Measurements from ENCODE around the gene RELN. TPM values are rescaled to one million over a fixed set of nuclear protein-coding genes. Genes with fewer than 3 reads are reported as not detected.

The RELN gene
- total and polyA plus RNA-seq, 4 experiments from 2014 or later = not detected

DNA sequence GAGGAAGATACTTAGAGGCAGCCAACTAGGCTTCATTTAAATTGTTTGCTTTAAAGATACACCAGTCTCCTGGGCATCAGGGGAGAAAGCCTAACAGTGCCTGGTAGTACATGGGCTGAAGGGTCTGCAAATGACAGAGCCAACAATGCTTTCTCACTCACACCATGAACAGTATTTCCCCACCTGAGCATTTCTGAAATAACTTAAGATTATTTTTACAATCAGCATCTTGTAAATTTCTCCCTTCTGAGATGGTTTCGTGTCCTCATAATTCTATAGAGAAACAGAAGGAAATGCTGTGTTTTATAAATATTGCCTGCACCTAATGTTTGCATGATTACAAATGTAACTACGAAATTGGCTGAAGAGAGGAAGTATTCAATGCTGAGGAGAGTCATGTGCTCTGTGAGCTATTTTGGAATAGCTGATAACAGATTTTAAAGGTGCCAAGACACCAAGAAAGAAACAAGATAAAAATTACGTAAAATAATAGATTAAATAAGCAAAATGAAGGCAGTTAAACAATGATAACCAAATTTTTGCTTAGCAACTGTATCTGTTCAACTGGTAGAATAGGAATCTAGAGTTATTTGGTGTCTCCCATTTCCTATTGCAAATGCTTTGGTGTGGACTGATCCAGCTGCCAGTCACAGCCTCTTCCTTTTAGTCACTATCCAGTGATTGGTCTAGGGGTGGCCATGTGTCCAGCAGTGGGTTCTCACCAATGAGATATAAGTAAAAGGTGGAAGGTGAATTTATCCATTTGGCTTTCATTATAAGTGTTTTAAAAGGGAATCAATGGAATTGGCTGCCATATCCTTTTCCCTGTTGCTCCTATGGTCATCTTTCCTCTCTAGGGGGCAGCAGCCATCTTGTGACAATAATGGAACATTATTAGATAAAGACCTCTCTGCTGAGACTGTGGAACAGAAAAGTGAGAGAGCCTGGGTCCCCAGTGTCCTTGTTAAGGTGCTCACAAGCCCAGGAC is 375.5 kb downstream of the RELN start:
- intact Hi-C loops (cut with micrococcal nuclease) = no loop called here
- no peaks in the 10 kb centered on the region for H3K9me3 ChIP-seq (ENCODE audit: control insufficient read depth in 1 of 2, low read length in 2 of 2)
- Mint-ChIP-seq H3K9me3 (no peaks in the 10 kb centered on the region), H3K4me1 (no peaks in the 10 kb centered on the region), H3K27me3 (peaks cover 2 to 4% of the 10 kb centered on the region in 2 donors), H3K27ac (no peak overlapping the region), H3K36me3 (no peaks in the 10 kb centered on the region), H3K4me3 (no peak overlapping the region)
- H3K36me3 ChIP-seq (ENCODE audit: insufficient read depth, low read length) = no peaks in the 10 kb centered on the region
- ChIA-PET POLR2A (ENCODE audit: partially characterized antibody) (no interaction called here), CTCF (ENCODE audit: partially characterized antibody) (interaction anchor here (1.3 kb wide), 1 partner anchor 9 kb away, joined by 3 read pairs; no protein-coding TSS in a partner anchor)
- DNase-seq = no peak
- no peak overlapping the region for H3K27ac ChIP-seq (ENCODE audit: low read depth, low read length)
- H3K4me3 ChIP-seq (ENCODE audit: low read length in 2 of 2) = no peak overlapping the region
- H3K4me1 ChIP-seq (ENCODE audit: insufficient read depth, low read length) = no peaks in the 10 kb centered on the region
- H3K27me3 ChIP-seq (ENCODE audit: insufficient read depth, low read length) = no peaks in the 10 kb centered on the region

DNA sequence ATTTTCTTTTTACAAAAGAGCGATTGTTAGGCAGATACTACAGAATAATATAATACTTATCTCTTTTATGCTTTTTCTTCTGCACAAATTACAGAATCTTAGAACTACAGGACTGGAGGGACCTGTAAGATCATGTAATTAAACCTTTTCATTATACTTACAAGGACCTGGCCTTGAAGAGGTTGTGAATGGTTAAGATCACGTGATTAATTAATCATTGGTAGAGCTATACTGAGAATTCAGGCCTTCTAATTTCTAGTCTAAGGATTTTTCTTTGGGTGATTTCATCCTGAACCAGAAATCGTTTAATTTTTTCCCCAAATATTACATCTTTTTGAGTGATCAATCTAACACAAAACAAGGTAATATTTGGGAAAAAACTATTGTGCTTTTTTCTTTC is 379.7 kb downstream of the RELN start:
- no peak for DNase-seq
- ChIA-PET POLR2A (ENCODE audit: partially characterized antibody) (no interaction called here), CTCF (ENCODE audit: partially characterized antibody) (no interaction called here)
- peaks cover 3 to 6% of the 10 kb centered on the region in 2 donors for H3K27me3 Mint-ChIP-seq
- no peaks in the 10 kb centered on the region for H3K4me1 ChIP-seq (ENCODE audit: insufficient read depth, low read length)
- no peak overlapping the region for H3K27ac ChIP-seq (ENCODE audit: low read depth, low read length)
- H3K9me3 ChIP-seq (ENCODE audit: control insufficient read depth in 1 of 2, low read length in 2 of 2) = no peaks in the 10 kb centered on the region
- H3K27ac Mint-ChIP-seq = no peak overlapping the region
- H3K4me3 Mint-ChIP-seq = no peak overlapping the region
- intact Hi-C loops (cut with micrococcal nuclease) = no loop called here
- no peaks in the 10 kb centered on the region for H3K36me3 Mint-ChIP-seq
- no peaks in the 10 kb centered on the region for H3K4me1 Mint-ChIP-seq
- no peaks in the 10 kb centered on the region for H3K27me3 ChIP-seq (ENCODE audit: insufficient read depth, low read length)
- no peaks in the 10 kb centered on the region for H3K9me3 Mint-ChIP-seq
- H3K4me3 ChIP-seq (ENCODE audit: low read length in 2 of 2) = no peak overlapping the region
- no peaks in the 10 kb centered on the region for H3K36me3 ChIP-seq (ENCODE audit: insufficient read depth, low read length)

DNA sequence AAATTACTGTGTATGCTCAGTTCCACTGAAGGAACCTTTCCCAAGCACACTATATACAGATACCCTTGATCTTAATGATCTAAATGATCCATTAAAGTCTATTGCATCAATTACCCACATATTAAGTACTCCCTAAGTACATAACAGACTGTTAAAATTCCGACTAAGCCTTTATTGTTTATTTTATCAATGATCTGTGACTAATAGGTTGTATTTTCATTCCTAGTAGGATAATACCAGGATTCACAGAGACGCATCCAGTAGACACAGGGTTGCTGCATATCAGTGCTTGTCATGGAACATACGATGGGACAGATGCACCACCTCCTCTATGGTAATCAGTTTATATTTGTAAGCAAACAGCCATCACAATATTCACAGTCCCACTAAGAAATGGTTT is 383.8 kb downstream of the RELN start:
- intact Hi-C loops (cut with micrococcal nuclease) = no loop called here
- ChIA-PET CTCF (ENCODE audit: partially characterized antibody) (no interaction called here), POLR2A (ENCODE audit: partially characterized antibody) (no interaction called here)
- no peak overlapping the region for H3K4me3 ChIP-seq (ENCODE audit: low read length in 2 of 2)
- Mint-ChIP-seq H3K4me1 (no peaks in the 10 kb centered on the region), H3K4me3 (no peak overlapping the region), H3K36me3 (no peaks in the 10 kb centered on the region), H3K27me3 (peaks cover 7 to 16% of the 10 kb centered on the region in 2 donors), H3K9me3 (no peaks in the 10 kb centered on the region), H3K27ac (no peak overlapping the region)
- H3K36me3 ChIP-seq (ENCODE audit: insufficient read depth, low read length) = no peaks in the 10 kb centered on the region
- no peak for DNase-seq
- H3K27ac ChIP-seq (ENCODE audit: low read depth, low read length) = no peak overlapping the region
- no peaks in the 10 kb centered on the region for H3K27me3 ChIP-seq (ENCODE audit: insufficient read depth, low read length)
- no peaks in the 10 kb centered on the region for H3K9me3 ChIP-seq (ENCODE audit: control insufficient read depth in 1 of 2, low read length in 2 of 2)
- H3K4me1 ChIP-seq (ENCODE audit: insufficient read depth, low read length) = no peaks in the 10 kb centered on the region

DNA sequence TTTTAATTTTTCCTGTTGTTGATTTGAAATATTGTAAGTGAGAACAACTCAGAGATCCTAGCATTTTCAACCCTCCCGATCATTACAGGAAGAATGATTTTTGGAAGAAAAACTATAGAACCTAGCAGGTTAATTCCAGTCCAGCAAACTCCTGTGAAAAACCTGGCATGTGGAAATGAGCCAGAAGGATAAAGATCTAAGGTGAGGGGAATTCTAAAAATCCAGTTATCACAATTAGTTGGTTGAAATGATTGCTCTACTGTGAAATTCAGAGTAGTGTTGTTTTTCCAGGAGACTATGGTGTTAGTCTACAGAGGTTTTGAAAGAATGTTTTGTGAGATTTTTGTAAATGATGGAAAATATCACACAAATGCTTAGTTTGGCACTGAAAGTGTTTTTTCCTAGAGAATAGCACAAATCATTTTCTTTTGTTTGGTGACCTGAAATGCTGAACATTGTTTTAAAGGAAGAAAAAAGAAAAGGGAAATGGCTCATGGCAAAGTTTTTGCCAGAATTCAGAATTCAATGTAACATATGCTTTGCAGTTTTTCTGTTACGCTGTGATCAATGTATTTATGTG is 391.0 kb downstream of the RELN start:
- Mint-ChIP-seq H3K27ac (no peak overlapping the region), H3K4me1 (no peaks in the 10 kb centered on the region), H3K9me3 (no peaks in the 10 kb centered on the region), H3K36me3 (no peaks in the 10 kb centered on the region), H3K27me3 (peaks cover 12 to 14% of the 10 kb centered on the region in 2 donors), H3K4me3 (no peak overlapping the region)
- Histone ChIP-seq H3K36me3 (ENCODE audit: insufficient read depth, low read length) (no peaks in the 10 kb centered on the region), H3K4me1 (ENCODE audit: insufficient read depth, low read length) (no peaks in the 10 kb centered on the region), H3K27ac (ENCODE audit: low read depth, low read length) (no peak overlapping the region), H3K27me3 (ENCODE audit: insufficient read depth, low read length) (no peaks in the 10 kb centered on the region), H3K9me3 (ENCODE audit: control insufficient read depth in 1 of 2, low read length in 2 of 2) (no peaks in the 10 kb centered on the region), H3K4me3 (ENCODE audit: low read length in 2 of 2) (no peak overlapping the region)
- ChIA-PET CTCF (ENCODE audit: partially characterized antibody) (no interaction called here), POLR2A (ENCODE audit: partially characterized antibody) (no interaction called here)
- DNase-seq = no peak
- intact Hi-C loops (cut with micrococcal nuclease) = no loop called here

DNA sequence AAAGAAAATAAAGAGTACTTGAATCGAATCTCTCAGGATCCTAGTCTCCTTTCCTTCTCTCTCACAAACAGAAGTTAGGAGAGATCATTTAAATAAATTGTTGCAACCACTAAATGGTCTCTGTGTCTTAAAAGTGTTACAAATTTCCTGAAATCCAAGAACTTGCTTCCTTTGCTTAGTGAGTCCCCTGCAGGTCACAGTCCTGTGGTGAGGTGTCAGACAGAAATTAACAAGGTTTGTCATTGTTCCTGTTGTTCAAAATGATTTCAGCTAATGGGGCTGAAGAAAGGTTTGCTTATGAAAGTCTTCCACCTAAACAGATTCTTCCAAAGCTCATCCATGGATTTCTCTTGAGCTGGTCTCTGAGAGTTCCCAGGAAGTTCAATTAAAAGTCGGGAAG is 391.9 kb downstream of the RELN start:
- H3K36me3 ChIP-seq (ENCODE audit: insufficient read depth, low read length) = no peaks in the 10 kb centered on the region
- Mint-ChIP-seq H3K4me3 (no peak overlapping the region), H3K27ac (no peak overlapping the region), H3K9me3 (no peaks in the 10 kb centered on the region), H3K4me1 (no peaks in the 10 kb centered on the region), H3K27me3 (peaks cover 12% of the 10 kb centered on the region in 2 donors), H3K36me3 (no peaks in the 10 kb centered on the region)
- intact Hi-C loops (cut with micrococcal nuclease) = no loop called here
- H3K27ac ChIP-seq (ENCODE audit: low read depth, low read length) = no peak overlapping the region
- H3K4me1 ChIP-seq (ENCODE audit: insufficient read depth, low read length) = no peaks in the 10 kb centered on the region
- DNase-seq = no peak
- POLR2A ChIA-PET (ENCODE audit: partially characterized antibody) = no interaction called here
- no peaks in the 10 kb centered on the region for H3K9me3 ChIP-seq (ENCODE audit: control insufficient read depth in 1 of 2, low read length in 2 of 2)
- CTCF ChIA-PET (ENCODE audit: partially characterized antibody) = no interaction called here
- H3K27me3 ChIP-seq (ENCODE audit: insufficient read depth, low read length) = no peaks in the 10 kb centered on the region
- H3K4me3 ChIP-seq (ENCODE audit: low read length in 2 of 2) = no peak overlapping the region

DNA sequence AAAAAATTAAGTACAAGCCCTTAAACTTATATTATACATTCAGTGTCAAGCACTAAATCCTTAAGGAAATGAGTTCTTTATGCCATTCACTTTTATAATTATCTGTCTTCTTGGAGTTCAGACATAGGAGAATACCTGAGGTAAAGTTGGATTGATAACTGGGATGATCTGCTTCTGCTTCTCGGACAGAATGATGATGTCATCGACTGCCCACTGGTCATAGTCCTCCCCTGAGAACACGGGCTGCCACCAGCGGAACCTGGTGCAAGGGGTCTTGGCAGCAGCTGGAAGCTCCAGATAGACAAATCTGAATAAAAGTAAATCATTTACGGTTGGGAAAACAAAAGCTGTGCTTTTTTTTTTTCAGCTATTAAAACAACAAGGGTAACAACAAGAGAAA is 395.3 kb downstream of the RELN start:
- no peaks in the 10 kb centered on the region for H3K4me1 ChIP-seq (ENCODE audit: insufficient read depth, low read length)
- Mint-ChIP-seq H3K36me3 (no peaks in the 10 kb centered on the region), H3K9me3 (no peaks in the 10 kb centered on the region), H3K4me3 (no peak overlapping the region), H3K27ac (no peak overlapping the region), H3K4me1 (no peaks in the 10 kb centered on the region), H3K27me3 (peaks cover 1 to 7% of the 10 kb centered on the region in 2 donors)
- POLR2A ChIA-PET (ENCODE audit: partially characterized antibody) = no interaction called here
- H3K4me3 ChIP-seq (ENCODE audit: low read length in 2 of 2) = no peak overlapping the region
- no peak for DNase-seq
- intact Hi-C loops (cut with micrococcal nuclease) = no loop called here
- no peaks in the 10 kb centered on the region for H3K27me3 ChIP-seq (ENCODE audit: insufficient read depth, low read length)
- H3K36me3 ChIP-seq (ENCODE audit: insufficient read depth, low read length) = no peaks in the 10 kb centered on the region
- H3K27ac ChIP-seq (ENCODE audit: low read depth, low read length) = no peak overlapping the region
- CTCF ChIA-PET (ENCODE audit: partially characterized antibody) = no interaction called here
- H3K9me3 ChIP-seq (ENCODE audit: control insufficient read depth in 1 of 2, low read length in 2 of 2) = no peaks in the 10 kb centered on the region

DNA sequence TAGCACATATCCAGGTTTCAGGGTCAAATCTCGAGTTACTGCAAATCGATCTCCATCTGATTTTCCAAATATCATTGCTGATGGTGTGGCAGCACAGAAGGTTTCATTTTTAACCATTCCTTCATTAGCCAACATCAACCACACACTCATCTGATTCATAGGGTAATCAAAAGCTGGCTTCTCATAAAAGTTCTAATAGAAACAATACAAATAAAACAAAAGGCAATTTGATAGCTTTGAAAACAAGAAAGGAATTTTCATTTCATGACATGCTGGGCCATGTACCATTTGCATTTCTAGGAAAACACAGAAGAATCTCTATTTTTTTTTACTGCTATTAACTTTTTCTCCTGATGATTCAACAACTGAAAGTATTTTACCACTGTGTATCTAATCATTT is 395.8 kb downstream of the RELN start:
- ChIA-PET CTCF (ENCODE audit: partially characterized antibody) (no interaction called here), POLR2A (ENCODE audit: partially characterized antibody) (no interaction called here)
- peaks cover 1 to 7% of the 10 kb centered on the region in 2 donors for H3K27me3 Mint-ChIP-seq
- H3K27ac ChIP-seq (ENCODE audit: low read depth, low read length) = no peak overlapping the region
- H3K4me1 ChIP-seq (ENCODE audit: insufficient read depth, low read length) = no peaks in the 10 kb centered on the region
- no peaks in the 10 kb centered on the region for H3K27me3 ChIP-seq (ENCODE audit: insufficient read depth, low read length)
- H3K4me1 Mint-ChIP-seq = no peaks in the 10 kb centered on the region
- H3K36me3 Mint-ChIP-seq = no peaks in the 10 kb centered on the region
- H3K9me3 ChIP-seq (ENCODE audit: control insufficient read depth in 1 of 2, low read length in 2 of 2) = no peaks in the 10 kb centered on the region
- H3K9me3 Mint-ChIP-seq = no peaks in the 10 kb centered on the region
- no peak overlapping the region for H3K27ac Mint-ChIP-seq
- no peaks in the 10 kb centered on the region for H3K36me3 ChIP-seq (ENCODE audit: insufficient read depth, low read length)
- intact Hi-C loops (cut with micrococcal nuclease) = no loop called here
- no peak for DNase-seq
- no peak overlapping the region for H3K4me3 ChIP-seq (ENCODE audit: low read length in 2 of 2)
- H3K4me3 Mint-ChIP-seq = no peak overlapping the region

Data from CD4-positive, alpha-beta memory T cell (primary cell).